ENCODE results near the gene SPATS2L.

SPATS2L gene, protein sequence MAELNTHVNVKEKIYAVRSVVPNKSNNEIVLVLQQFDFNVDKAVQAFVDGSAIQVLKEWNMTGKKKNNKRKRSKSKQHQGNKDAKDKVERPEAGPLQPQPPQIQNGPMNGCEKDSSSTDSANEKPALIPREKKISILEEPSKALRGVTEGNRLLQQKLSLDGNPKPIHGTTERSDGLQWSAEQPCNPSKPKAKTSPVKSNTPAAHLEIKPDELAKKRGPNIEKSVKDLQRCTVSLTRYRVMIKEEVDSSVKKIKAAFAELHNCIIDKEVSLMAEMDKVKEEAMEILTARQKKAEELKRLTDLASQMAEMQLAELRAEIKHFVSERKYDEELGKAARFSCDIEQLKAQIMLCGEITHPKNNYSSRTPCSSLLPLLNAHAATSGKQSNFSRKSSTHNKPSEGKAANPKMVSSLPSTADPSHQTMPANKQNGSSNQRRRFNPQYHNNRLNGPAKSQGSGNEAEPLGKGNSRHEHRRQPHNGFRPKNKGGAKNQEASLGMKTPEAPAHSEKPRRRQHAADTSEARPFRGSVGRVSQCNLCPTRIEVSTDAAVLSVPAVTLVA

DNA sequence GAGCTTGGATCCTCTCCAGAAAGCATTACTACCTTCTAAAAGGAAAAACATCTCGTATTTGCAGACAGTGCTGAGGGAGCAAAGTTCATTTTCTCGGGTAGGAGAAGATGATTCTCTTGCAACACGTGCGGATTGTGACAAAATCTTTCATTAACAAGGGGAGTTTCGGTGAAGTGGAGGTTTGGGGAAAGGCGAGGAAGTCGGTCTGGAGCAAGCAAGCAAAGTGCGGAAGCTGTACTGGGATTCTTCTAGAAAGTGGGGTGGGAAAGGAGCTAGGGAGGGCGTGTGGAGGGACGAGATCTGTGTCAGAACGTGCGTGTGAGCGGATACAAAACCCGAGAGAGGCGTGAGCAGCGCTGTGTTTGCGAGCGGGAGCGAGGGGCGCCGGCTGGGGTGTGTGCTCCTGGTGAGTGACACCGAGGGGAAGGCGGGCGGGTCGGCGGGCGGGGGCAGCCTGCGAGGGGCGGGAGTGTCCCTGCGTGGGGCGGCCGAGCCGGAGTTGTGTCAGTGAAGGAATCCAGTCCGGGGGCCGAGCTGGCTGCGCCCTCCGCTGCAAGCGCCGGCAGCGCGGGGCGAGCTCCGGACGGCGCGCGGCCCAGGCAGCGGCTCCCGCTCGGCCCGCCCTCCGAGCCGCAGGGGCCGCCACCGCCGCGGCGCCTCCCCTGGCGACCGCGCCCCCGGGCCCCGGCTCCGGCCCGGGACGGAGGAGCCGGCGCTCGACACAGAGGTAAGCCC, at the start of gene SPATS2L:
SPATS2L (plus strand) TSS at position 498 of the 735 bp plus-strand sequence. CDS start 82,552 bp downstream, outside the sequence.
- Histone ChIP-seq H3F3A (ENCODE audit: insufficient read depth, low read length) (peaks cover 14% of the 10 kb centered on the region), H3K9me3 (replicated peaks; ENCODE audit: insufficient read depth, low read length) (no peaks in the 10 kb centered on the region), H3K79me2 (ENCODE audit: low read length) (peaks cover 44% of the 10 kb centered on the region), H3K4me1 (ENCODE audit: low read length) (peaks cover 19% of the 10 kb centered on the region), H3K9me2 (replicated peaks; ENCODE audit: insufficient read depth, low read length) (no peaks in the 10 kb centered on the region), H3K36me3 (replicated peaks; ENCODE audit: insufficient read depth, low read length) (no peaks in the 10 kb centered on the region; the same call in 1 of the 2 replicates), H3K27ac (ENCODE audit: low read length) (peak within 1 kb of the TSS; percentile 65), H4K20me1 (ENCODE audit: insufficient read depth, low read length) (no peaks in the 10 kb centered on the region), H3K4me3 (ENCODE audit: low read length) (peak within 1 kb of the TSS; percentile 80), H2AFZ (ENCODE audit: low read length) (peak within 1 kb of the TSS; percentile 80), H3K27me3 (replicated peaks; ENCODE audit: insufficient read depth, low read length) (no peaks in the 10 kb centered on the region), H3K9ac (ENCODE audit: low read length) (peak within 1 kb of the TSS; percentile 64), H3K4me2 (ENCODE audit: low read depth, low read length) (peak within 1 kb of the TSS; percentile 85)
- TF ChIP-seq, protein P1, sequence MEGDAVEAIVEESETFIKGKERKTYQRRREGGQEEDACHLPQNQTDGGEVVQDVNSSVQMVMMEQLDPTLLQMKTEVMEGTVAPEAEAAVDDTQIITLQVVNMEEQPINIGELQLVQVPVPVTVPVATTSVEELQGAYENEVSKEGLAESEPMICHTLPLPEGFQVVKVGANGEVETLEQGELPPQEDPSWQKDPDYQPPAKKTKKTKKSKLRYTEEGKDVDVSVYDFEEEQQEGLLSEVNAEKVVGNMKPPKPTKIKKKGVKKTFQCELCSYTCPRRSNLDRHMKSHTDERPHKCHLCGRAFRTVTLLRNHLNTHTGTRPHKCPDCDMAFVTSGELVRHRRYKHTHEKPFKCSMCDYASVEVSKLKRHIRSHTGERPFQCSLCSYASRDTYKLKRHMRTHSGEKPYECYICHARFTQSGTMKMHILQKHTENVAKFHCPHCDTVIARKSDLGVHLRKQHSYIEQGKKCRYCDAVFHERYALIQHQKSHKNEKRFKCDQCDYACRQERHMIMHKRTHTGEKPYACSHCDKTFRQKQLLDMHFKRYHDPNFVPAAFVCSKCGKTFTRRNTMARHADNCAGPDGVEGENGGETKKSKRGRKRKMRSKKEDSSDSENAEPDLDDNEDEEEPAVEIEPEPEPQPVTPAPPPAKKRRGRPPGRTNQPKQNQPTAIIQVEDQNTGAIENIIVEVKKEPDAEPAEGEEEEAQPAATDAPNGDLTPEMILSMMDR (IDR thresholded peaks at IDR 0.05; ENCODE audit: low read length): 0 out of 2 replicates have a peak, but pooled peaks have one; percentile 4
- TF ChIP-seq EZH2phosphoT487 (IDR thresholded peaks at IDR 0.05; ENCODE audit: low read length): no peak
- peak; percentile 77 for DNase-seq

DNA sequence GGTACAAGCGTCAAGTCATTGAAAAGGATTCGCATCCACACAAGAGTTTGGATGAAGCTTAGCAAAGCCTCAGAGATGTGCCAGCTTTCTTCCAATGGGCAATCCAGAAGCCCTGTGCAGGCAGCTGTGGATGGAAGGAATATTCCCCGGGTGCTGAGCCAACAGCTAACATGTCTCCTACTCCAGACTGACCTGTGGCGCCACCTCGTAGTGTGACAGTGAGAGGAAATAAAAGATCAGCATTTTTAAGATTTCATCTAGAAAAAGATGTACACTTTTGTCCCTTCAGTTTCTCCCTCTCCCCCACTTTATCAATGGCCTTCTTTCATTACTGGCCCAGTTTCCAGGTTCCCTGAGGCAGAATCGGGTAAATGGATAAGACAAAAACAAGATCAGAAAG, 48.9 kb upstream of the SPATS2L start:
- H3K9me2 ChIP-seq (replicated peaks; ENCODE audit: insufficient read depth, low read length): no peaks in the 10 kb centered on the region
- H3K79me2 ChIP-seq (ENCODE audit: low read length): no peaks in the 10 kb centered on the region
- no peaks in the 10 kb centered on the region for H3K4me1 ChIP-seq (ENCODE audit: low read length)
- no peak overlapping the region for H3K9ac ChIP-seq (ENCODE audit: low read length)
- no peaks in the 10 kb centered on the region for H3K9me3 ChIP-seq (replicated peaks; ENCODE audit: insufficient read depth, low read length)
- no peak overlapping the region for H3K4me3 ChIP-seq (ENCODE audit: low read length)
- no peak overlapping the region for H2AFZ ChIP-seq (ENCODE audit: low read length)
- H4K20me1 ChIP-seq (ENCODE audit: insufficient read depth, low read length): no peaks in the 10 kb centered on the region
- H3K27me3 ChIP-seq (replicated peaks; ENCODE audit: insufficient read depth, low read length): no peaks in the 10 kb centered on the region
- no peaks in the 10 kb centered on the region for H3F3A ChIP-seq (ENCODE audit: insufficient read depth, low read length)
- H3K36me3 ChIP-seq (replicated peaks; ENCODE audit: insufficient read depth, low read length): no peaks in the 10 kb centered on the region
- no peak overlapping the region for H3K27ac ChIP-seq (ENCODE audit: low read length)
- TF ChIP-seq EZH2 (optimal IDR thresholded peaks at IDR 0.05; ENCODE audit: low read depth, low read length): no peak
- no peak for TF ChIP-seq EZH2phosphoT487 (IDR thresholded peaks at IDR 0.05; ENCODE audit: low read length)
- TF ChIP-seq, protein P1 (IDR thresholded peaks at IDR 0.05; ENCODE audit: low read length): no peak
- no peak overlapping the region for H3K4me2 ChIP-seq (ENCODE audit: low read depth, low read length)
- DNase-seq: no peak

DNA sequence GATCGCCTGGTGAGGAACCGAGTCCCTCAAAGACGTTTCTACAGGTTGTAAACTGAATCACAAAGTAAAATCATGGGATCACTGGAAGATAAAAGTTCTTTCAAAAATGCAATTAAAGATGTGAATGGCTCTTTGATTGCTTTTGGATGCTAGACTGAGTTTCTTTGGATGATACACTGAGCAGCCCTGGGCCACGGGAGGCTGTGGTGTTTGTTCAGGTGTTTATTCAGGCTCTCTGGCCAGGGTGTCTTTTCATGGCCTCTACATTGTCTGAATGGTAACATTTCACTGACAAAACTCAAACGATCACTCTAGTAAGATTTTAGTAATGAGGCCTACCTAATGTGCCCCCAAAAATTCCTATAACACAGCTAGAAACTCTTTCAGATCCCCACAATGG, 48.4 kb upstream of the SPATS2L start:
- H3K4me3 ChIP-seq (ENCODE audit: low read length): no peak overlapping the region
- H3K9ac ChIP-seq (ENCODE audit: low read length): no peak overlapping the region
- H3K27ac ChIP-seq (ENCODE audit: low read length): no peak overlapping the region
- no peaks in the 10 kb centered on the region for H3K27me3 ChIP-seq (replicated peaks; ENCODE audit: insufficient read depth, low read length)
- H3K9me2 ChIP-seq (replicated peaks; ENCODE audit: insufficient read depth, low read length): no peaks in the 10 kb centered on the region
- TF ChIP-seq, protein P1 (IDR thresholded peaks at IDR 0.05; ENCODE audit: low read length): no peak
- no peak for TF ChIP-seq EZH2 (optimal IDR thresholded peaks at IDR 0.05; ENCODE audit: low read depth, low read length)
- TF ChIP-seq EZH2phosphoT487 (IDR thresholded peaks at IDR 0.05; ENCODE audit: low read length): no peak
- no peaks in the 10 kb centered on the region for H3K79me2 ChIP-seq (ENCODE audit: low read length)
- no peaks in the 10 kb centered on the region for H3K4me1 ChIP-seq (ENCODE audit: low read length)
- no peaks in the 10 kb centered on the region for H3F3A ChIP-seq (ENCODE audit: insufficient read depth, low read length)
- H3K9me3 ChIP-seq (replicated peaks; ENCODE audit: insufficient read depth, low read length): no peaks in the 10 kb centered on the region
- no peak overlapping the region for H3K4me2 ChIP-seq (ENCODE audit: low read depth, low read length)
- H3K36me3 ChIP-seq (replicated peaks; ENCODE audit: insufficient read depth, low read length): no peaks in the 10 kb centered on the region
- H4K20me1 ChIP-seq (ENCODE audit: insufficient read depth, low read length): no peaks in the 10 kb centered on the region
- DNase-seq: no peak
- no peak overlapping the region for H2AFZ ChIP-seq (ENCODE audit: low read length)

Data from MM.1S (cell line).